ENCODE data around the gene TMEM43.

Gene TMEM43

GRCh38 chr3:14138878-14139655, 14.2 kb downstream of the TMEM43 start:
- no peak for DNase-seq

GRCh38 chr3:14139771-14140170, 14.9 kb downstream of the TMEM43 start:
- no peak for DNase-seq

- no peak for DNase-seq
These were observed 15.8 kb downstream of the TMEM43 start for GRCh38 chr3:14140668-14141067.

- DNase-seq: no peak
These were observed 16.3 kb downstream of the TMEM43 start for GRCh38 chr3:14141144-14141543.

GRCh38 chr3:14141602-14142341, 16.9 kb downstream of the TMEM43 start:
- no peak for DNase-seq

- DNase-seq: peak; percentile 53
These were observed 17.9 kb downstream of the TMEM43 start for GRCh38 chr3:14142567-14143270.

- no peak for DNase-seq
These were observed 18.7 kb downstream of the TMEM43 start for GRCh38 chr3:14143271-14144225.

GRCh38 chr3:14144423-14145075, 19.7 kb downstream of the TMEM43 start:
- peak; percentile 50 for DNase-seq

GRCh38 chr3:14145236-14145635, 20.4 kb downstream of the TMEM43 start:
- DNase-seq: no peak

- no peak for DNase-seq
These were observed 21.0 kb downstream of the TMEM43 start for GRCh38 chr3:14145670-14146380.

- DNase-seq: no peak
These were observed 21.7 kb downstream of the TMEM43 start for GRCh38 chr3:14146381-14147065.

- no peak for DNase-seq
These were observed 22.2 kb downstream of the TMEM43 start for GRCh38 chr3:14147066-14147435.

GRCh38 chr3:14147617-14148016, 22.8 kb downstream of the TMEM43 start:
- no peak for DNase-seq

- DNase-seq: no peak
These were observed 23.5 kb downstream of the TMEM43 start for GRCh38 chr3:14148041-14148985.

GRCh38 chr3:14150078-14150477, 25.2 kb downstream of the TMEM43 start:
- DNase-seq: no peak

GRCh38 chr3:14150491-14151230, 25.8 kb downstream of the TMEM43 start:
- no peak for DNase-seq

GRCh38 chr3:14151471-14152083, 26.7 kb downstream of the TMEM43 start:
- DNase-seq: no peak

GRCh38 chr3:14152233-14152962, 27.5 kb downstream of the TMEM43 start:
- no peak for DNase-seq

Measured in stimulated activated naive CD4-positive, alpha-beta T cell treated with Interleukin-2 at 50 U/mL for 16 hours (primary cell).